ENCODE measurements around the gene RNF5.
A peak's percentile ranks its signal among the peaks of the same experiment; 100 is the strongest.
"Not testable (repeated sequence)": the region's sequence is repeated elsewhere in the genome, so short reads cannot be mapped to it uniquely, and the experiment has no call there.

RNF5 gene

GRCh38 chr6:32183030-32183429, 4.8 kb downstream of the RNF5 start:
- TF ChIP-seq JUND (IDR thresholded peaks at IDR 0.05; ENCODE audit: low read depth) = no peak
- in situ Hi-C loops (cut with HindIII; ENCODE audit: low pct_unique_long_range_greater_than_20kb, low sequenced_read_pairs) = no loop called here
- no peak for DNase-seq (ENCODE audit: low read depth in 1 of 2, low spot score in 1 of 2)

- TF ChIP-seq JUND (IDR thresholded peaks at IDR 0.05; ENCODE audit: low read depth) = no peak
- in situ Hi-C loops (cut with HindIII; ENCODE audit: low pct_unique_long_range_greater_than_20kb, low sequenced_read_pairs) = no loop called here
- DNase-seq (ENCODE audit: low read depth in 1 of 2, low spot score in 1 of 2) = no peak
These were observed 5.4 kb downstream of the RNF5 start for GRCh38 chr6:32183483-32184083.

GRCh38 chr6:32184084-32184640, 6.0 kb downstream of the RNF5 start, which contains the start of gene AGER:
Gene AGER, minus strand, starts transcription at chr6:32184253. Its CDS starts 31 bp downstream, at chr6:32184222.
- in situ Hi-C loops (cut with HindIII; ENCODE audit: low pct_unique_long_range_greater_than_20kb, low sequenced_read_pairs) = no loop called here
- TF ChIP-seq JUND (IDR thresholded peaks at IDR 0.05; ENCODE audit: low read depth) = no peak
- no peak for DNase-seq (ENCODE audit: low read depth in 1 of 2, low spot score in 1 of 2)

- in situ Hi-C loops (cut with HindIII; ENCODE audit: low pct_unique_long_range_greater_than_20kb, low sequenced_read_pairs) = not testable (repeated sequence)
- peak in 1 of 2 experiments; percentile 58 for DNase-seq (ENCODE audit: low read depth in 1 of 2, low spot score in 1 of 2)
These were observed 7.5 kb downstream of the RNF5 start for GRCh38 chr6:32185681-32186131.

GRCh38 chr6:32186151-32186840, 8.1 kb downstream of the RNF5 start:
- DNase-seq (ENCODE audit: low read depth in 1 of 2, low spot score in 1 of 2); in situ Hi-C loops (cut with HindIII; ENCODE audit: low pct_unique_long_range_greater_than_20kb, low sequenced_read_pairs): not testable (repeated sequence)

- in situ Hi-C loops (cut with HindIII; ENCODE audit: low pct_unique_long_range_greater_than_20kb, low sequenced_read_pairs) = no loop called here
- no peak for DNase-seq (ENCODE audit: low read depth in 1 of 2, low spot score in 1 of 2)
- no peak for TF ChIP-seq JUND (IDR thresholded peaks at IDR 0.05; ENCODE audit: low read depth)
These were observed 9.0 kb downstream of the RNF5 start for GRCh38 chr6:32187009-32187709.

- in situ Hi-C loops (cut with HindIII; ENCODE audit: low pct_unique_long_range_greater_than_20kb, low sequenced_read_pairs) = not testable (repeated sequence)
These were observed 9.6 kb downstream of the RNF5 start for GRCh38 chr6:32187725-32188380.

GRCh38 chr6:32188381-32189068, 10.3 kb downstream of the RNF5 start:
- no peak for TF ChIP-seq JUND (IDR thresholded peaks at IDR 0.05; ENCODE audit: low read depth)
- in situ Hi-C loops (cut with HindIII; ENCODE audit: low pct_unique_long_range_greater_than_20kb, low sequenced_read_pairs) = no loop called here
- no peak for DNase-seq (ENCODE audit: low read depth in 1 of 2, low spot score in 1 of 2)

More at GRCh38 chr6:32187725-32188380, 9.6 kb downstream of the RNF5 start:
- not testable (repeated sequence) for DNase-seq (ENCODE audit: low read depth in 1 of 2, low spot score in 1 of 2)

- TF ChIP-seq JUND (IDR thresholded peaks at IDR 0.05; ENCODE audit: low read depth) = no peak
- no peak for DNase-seq (ENCODE audit: low read depth in 1 of 2, low spot score in 1 of 2)
- in situ Hi-C loops (cut with HindIII; ENCODE audit: low pct_unique_long_range_greater_than_20kb, low sequenced_read_pairs) = no loop called here
These were observed 11.0 kb downstream of the RNF5 start for GRCh38 chr6:32189069-32189741.

- TF ChIP-seq JUND (IDR thresholded peaks at IDR 0.05; ENCODE audit: low read depth) = no peak
- in situ Hi-C loops (cut with HindIII; ENCODE audit: low pct_unique_long_range_greater_than_20kb, low sequenced_read_pairs) = no loop called here
These were observed 11.5 kb downstream of the RNF5 start for GRCh38 chr6:32189742-32190053.

GRCh38 chr6:32190054-32190851, 12.0 kb downstream of the RNF5 start, which contains the start of gene PBX2:
Gene PBX2, minus strand, starts transcription at chr6:32190202. Its CDS starts 287 bp downstream, at chr6:32189915.
- peak; percentile 62 to 93 for DNase-seq (ENCODE audit: low read depth in 1 of 2, low spot score in 1 of 2)
- in situ Hi-C loops (cut with HindIII; ENCODE audit: low pct_unique_long_range_greater_than_20kb, low sequenced_read_pairs) = no loop called here
- no peak for TF ChIP-seq JUND (IDR thresholded peaks at IDR 0.05; ENCODE audit: low read depth)

More at GRCh38 chr6:32189742-32190053, 11.5 kb downstream of the RNF5 start:
- DNase-seq (ENCODE audit: low read depth in 1 of 2, low spot score in 1 of 2) = no peak

Measured in T47D (cell line).